GM21737 (cell line): ENCODE results near the gene LIPN.

Experiments used
- ATAC-seq: cut with Tn5 transposase; IDR thresholded peaks from one replicate; pipeline ENCODE4 v1.9.1; 2021; ENCODE audit warnings: mild to moderate bottlenecking, moderate library complexity; ENCODE audit not compliant: unreplicated experiment

LIPN gene

DNA sequence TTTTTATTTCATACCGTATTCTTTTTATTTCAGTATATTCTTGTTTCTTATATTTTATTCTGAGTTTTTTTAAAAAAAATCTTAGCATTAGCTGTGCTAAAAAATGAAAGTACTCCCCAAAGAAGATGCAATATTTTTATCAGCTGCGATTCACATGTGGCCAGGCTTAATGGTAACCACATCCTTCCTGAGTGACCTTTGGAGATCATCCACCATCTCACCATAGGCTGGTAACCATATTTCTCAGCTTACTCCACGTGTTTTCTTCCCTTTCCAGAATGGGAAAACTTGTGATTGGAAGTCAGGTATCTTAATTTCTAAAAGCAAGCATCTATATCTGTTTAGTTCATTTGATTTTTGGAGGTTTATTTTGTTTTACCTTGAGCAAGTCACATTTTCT lies 23.9 kb downstream of the LIPN start:
- no peak for ATAC-seq

DNA sequence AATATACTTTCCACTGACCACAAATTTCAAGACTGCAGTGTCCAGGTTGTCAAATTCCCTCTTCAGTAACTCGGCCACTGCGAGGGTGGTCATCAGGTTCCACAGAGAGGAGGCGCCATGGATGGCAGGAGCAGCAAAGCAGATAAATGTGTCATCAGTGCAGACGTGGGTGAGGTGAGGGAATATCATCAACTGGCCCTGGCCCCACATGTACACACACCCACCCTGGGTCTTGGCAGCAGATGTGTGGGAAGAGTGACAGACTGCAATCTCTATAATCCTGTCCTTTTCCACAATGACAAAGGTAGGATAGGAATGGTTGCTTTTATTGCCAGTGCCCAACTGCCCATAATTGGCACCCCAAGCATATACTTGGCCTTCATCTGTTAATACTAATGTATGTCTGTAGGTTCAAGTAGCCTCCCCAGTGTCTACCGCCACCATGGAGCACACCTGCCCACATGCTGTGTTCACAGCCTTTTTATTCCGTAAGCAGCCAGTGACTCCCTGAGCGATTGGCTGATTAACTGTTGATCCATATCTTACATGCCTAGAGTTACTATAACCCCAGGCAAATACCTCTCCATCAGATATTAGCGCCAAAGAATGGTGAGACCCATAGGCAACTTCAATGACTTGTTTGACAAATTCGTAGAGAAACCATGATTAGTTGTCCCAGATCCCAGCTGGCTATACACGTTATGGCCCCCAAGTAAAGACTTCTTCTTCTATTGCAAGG lies 26.4 kb downstream of the LIPN start:
- ATAC-seq, result no peak

DNA sequence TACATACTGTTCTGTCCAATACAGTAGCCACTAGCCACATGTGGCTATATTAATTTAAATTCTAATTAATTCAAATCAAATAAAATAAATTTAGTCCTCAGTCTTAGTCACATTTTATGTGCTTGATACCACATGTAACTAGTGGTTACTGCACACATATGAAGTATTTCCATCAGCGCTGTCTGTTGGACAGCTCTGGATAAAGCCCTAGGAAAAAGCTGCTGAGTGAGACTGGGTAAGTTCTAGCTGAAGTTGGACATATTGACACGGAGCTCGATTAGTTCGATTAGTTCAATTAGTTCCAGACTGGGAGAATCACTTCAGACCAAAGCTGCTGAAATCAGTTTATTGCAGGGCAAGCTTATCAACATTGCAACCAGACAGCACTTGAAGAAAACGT lies 27.6 kb downstream of the LIPN start:
- no peak for ATAC-seq

DNA sequence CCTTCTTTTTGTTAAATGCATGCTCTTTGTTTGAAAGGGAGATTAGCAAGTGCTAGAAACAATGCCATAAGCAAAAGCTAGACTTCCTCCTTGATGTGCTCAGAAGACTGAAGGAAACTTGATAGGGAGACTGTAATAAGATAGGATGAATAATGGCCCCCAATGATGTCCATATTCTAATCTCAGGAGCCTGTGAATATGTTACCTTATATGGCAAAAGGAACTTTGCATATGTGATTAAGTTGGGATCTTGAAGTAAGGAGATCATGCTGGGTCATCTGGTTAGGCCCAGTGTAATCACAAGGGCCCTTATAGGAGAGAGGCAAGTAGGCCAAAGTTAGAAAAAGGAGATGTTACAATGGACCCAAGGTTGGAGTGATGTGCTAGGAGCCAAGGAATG lies 29.1 kb downstream of the LIPN start:
- no peak for ATAC-seq

DNA sequence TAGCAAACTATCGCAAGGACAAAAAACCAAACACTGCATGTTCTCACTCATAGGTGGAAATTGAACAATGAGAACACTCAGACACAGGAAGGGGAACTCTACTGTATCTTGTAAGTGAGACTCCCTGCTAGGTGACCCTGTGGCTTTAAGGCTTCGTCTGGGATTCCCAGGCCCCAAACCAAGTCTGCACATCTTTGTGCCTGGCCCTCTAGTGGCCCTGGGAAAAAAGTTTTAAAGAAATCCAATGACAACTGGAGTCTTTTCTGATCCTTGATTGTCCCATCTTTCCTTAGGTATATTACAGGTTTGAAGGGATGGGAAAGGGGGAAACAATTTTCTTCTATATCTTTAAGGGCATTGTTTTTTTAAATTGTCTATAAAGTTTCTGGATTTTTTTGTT lies 32.1 kb downstream of the LIPN start:
- no peak for ATAC-seq

DNA sequence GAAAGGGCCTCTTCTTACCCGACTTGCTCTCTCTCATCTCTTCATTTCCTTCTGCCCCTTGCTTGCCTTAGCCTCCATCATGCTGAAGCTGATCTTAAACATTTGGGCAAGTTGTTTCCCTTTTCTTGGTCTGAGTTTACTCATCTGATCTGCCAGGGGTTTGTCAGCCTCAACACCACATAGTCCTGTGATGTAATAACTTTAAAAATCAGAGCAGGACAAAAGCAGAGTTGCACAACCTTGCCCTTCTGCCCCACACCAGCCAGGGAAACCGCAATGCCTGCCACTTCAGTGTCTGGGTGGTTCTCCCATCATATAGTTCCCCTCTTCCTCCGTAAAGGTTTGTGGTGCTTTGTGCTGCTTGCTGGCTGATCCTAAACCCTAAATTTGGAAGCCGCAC lies 32.8 kb downstream of the LIPN start:
- ATAC-seq, result no peak

DNA sequence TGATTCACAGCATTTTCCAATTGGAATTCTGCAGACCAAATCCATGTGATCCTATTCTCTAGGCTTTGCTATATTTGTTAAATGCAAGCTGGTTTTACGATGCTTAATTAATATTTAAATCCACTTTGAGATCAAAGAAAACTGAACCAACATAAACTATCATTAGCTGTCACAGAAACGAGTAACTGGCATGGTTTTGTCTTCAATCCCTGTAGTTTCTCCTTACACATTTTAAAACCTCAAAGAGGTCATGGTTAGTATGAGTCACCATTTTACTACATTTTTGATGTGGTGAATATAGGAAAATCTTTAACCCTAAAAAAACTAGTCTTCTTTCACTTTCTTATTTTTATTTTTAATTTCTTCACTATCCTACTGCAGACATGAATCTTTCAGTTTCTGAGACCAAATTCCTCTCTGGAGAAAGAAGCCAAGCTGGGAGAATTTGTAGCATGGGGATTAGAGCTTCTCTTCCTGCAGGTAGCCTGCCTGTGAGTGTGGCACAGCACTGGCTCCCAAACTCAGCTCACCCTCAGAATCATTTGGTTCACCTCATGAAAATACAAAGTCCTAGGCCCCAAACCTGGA lies 34.0 kb downstream of the LIPN start:
- no peak for ATAC-seq

DNA sequence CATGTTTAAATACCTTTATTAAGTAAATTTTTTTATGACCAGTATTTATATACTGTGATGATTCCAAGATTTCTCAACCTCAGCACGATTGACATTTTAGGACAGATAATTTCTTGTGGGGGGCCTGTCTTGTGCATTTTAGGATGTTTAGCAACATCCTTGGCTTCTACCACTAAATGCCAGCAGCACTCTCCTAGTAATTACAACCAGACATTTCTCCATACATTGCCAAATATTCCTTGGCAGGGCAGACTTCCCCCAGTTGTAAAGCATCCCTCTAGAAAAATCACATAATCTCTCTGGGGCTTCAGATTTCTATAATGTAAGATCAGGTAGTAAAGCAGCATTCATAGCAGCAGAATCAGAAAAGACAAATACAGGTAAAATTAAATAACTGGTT lies 34.9 kb downstream of the LIPN start:
- ATAC-seq, result no peak

DNA sequence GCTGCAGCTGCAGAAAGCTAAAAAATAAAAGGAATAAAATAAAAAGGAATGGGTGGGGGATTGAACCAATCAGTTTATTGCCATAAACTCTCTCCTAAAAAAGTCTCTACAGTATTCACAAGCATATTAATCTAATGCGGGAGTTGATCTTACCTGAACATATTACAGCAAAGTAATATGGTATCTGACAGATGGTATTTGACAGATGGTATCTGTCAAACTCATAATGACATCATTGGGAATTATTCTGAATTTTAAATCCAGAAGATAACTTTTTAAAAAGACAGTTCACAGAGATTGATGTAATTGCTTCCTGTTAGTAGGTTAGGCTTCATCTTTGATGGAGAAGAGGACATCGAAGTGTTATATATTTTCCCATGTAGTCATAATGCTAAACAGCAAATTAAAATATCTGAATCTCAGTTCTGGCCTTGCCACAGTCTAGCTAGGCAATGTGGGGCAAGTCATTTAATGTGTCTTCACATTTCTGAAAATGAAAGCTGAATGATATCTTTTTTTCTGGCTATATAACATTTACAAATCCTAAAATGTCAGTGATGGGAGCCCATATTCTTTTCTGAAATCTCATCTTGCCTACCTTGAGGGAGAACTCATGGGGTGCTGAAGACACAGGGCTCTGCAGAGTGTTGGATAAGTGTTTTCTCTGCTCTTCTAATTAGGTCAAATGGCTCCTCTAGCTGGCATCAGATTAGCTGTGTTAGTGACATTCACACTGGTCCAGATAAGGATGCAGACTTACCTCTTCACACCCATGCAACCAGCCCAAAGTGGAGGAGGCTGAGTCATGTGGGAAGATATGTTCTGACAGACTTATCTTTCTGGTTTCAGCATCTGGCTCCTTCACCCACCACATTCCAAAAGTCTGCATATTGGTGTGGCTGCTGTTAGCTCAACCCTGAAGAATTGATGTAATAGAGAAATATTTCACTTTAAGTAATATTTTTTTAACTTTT lies 40.6 kb downstream of the LIPN start:
- ATAC-seq, result no peak

DNA sequence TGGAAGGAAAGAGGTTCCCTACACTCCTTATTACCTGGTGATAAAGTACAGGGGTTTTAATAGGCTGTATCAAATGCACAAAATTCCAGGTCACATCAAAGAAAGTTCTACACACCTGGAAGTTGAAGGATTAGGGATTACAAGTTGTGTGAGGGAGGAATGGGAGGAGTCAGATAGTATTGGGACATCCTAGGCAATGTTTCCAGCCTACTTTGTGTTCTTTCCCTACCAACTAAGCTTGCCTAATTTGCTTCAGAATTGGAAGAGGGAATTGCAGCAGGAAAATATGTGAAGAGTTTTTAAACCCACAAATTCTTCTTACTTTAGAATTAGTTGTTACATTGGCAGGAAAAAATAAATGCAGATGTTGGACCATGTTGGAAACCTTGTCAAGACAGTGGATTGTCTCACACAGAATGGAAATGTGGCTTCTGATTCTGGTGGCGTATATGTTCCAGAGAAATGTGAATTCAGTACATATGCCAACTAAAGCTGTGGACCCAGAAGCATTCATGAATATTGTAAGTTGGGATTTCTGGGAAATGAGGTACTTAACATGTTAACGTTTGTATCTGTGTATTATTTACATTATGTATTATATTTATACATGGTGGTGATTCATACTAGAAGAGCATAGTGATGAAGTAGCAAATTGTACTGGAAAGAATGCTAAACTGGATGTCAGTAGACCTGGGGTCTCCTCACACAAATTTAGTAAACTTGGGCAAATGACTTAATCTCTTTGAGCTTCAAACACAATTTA lies 42.9 kb downstream of the LIPN start, which contains the start of gene LIPM:
TSS of gene LIPM (plus strand) at position 208 of the 763 bp plus-strand sequence. CDS start at position 375, 167 bp downstream.
- ATAC-seq, result no peak

DNA sequence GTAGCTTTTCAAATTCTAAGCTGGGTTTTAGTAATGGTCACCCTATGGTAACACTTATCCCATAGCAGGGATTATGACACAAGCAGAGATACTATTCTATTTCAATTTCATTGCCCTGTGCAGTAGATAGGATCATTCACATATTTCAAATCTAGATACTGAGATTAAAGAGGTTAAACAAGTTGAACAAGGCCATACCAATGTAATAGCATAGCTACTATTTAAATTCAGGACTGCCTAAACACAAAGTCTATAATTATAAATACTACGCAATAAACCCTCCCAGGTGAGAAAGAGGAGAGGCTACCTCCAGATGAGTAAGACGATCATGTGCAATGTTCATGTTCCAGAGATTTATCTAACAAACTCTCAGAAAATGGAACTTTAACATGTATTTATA lies 43.8 kb downstream of the LIPN start:
- no peak for ATAC-seq

DNA sequence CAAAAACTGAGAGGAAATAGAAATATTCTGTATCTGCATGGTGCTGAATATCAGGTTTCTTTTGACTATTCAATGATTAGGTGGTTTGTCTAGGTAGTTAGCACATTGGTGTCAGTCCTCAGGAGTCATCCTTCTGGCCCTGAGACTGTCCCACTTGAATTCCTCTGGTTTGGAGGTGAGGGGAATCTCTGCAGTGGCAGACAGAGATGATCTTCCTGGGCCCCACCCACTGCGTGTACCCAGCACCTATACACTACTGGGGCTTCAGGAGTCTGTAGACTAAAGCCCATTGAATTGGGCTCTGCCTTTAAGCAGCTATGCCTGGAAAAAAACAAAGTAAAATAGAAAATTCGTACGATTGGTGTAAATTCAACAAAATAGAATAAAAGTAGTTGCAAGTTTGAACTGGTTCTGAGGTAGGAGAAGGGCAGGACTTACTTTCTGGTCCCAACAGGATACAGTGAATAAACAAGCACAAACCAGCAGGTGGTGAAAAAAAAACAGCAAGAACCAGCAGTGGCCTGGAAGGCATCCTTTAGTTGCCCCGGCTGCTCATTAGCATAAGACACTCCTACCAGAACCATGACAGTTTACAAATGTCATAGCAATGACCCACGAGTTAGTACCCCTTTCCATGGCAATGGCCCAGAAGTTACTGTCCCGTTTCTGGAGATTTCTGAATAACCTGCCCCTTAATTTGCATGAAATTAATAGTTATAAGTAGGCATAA lies 44.4 kb downstream of the LIPN start:
- ATAC-seq, result no peak

DNA sequence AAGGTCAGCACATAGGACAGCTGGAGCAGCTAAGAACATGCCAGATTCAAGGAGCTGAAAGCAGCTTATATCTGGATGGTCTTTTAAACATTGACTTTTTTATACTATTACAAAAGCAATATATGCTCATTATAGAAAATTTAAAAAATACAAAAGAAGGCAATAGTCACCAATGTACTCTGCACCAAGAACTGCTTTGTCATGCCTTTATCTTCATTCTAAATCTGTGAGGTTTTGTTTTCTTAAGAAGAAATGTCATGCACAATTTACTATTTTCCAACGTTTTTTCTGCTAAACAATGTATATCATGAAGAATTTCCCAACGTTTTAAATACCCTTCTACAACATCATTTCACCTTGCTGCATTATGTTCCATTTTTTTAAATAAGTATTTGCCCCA lies 45.5 kb downstream of the LIPN start:
- no peak for ATAC-seq

DNA sequence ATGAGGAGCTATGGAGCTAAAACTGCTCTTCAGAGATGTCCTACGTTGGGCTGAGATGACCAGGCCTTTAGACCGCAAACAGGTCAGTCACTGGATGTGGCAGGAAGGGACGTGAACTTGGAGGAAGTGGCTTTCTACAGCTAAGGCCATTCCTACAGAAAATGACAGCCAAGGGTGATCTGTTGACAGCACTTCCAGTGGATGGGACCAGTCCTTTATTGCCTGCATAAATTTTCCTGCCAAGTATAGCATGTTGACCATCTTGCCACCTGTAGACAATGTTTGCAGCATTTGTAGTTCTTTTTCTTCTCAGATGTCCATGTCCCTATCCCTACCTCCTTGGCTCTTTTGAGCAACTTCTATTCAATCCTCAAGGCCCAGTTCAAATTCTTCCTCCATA lies 46.1 kb downstream of the LIPN start:
- ATAC-seq, result no peak

DNA sequence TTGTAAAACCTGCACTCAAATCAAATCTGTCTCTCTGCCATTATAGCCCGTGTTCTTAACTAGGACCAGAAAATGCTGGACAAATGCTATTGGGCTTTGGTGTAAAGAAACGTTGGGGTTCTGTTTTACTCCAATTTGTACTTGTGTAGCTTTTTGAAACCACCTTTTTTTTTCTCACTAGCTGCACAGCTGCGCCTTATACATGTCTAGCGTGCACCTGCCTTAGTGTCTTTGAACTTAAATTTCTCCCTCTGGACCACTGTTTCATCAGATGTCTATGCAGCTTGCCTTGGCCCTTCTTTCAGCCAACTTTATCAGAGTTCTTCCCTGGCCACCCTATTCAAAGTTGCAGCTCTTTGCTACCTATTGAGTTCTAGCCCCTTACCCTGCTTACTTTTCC lies 49.8 kb downstream of the LIPN start:
- no peak for ATAC-seq

DNA sequence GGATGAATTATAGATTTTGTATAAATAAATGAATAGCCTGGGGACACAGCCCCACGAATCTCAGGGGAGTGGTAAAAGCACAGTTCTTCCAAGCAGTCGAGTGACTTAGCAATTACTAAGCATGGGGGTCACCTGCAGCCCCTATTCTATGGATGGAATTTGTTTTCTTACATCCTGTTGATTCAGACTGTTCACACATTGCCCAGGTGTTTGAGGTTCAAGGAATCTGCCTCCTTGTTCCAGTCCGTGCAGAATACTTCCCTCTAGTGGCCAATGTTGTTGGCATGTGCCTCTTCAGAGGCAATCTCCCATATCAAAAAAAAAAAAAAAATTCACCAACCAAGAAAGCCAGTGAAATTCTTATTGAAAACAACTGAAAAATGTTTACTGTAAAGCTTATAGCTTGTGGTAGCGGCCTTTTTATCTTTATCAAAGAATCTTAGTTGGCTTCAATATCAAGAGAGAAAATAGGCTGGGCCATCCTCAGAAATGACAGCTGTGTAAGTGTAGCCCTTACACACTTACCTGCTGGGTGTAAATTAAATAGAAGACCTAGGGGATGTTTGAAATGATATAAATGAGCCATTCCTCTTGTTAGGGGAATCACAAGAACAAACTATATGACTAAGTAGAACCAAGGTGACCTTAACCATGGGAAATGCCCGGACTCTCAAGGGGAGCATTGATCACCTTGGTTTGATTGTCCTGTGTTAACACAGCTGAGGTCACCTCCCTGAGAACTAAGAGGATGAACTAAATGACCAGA lies 50.6 kb downstream of the LIPN start:
- no peak for ATAC-seq

DNA sequence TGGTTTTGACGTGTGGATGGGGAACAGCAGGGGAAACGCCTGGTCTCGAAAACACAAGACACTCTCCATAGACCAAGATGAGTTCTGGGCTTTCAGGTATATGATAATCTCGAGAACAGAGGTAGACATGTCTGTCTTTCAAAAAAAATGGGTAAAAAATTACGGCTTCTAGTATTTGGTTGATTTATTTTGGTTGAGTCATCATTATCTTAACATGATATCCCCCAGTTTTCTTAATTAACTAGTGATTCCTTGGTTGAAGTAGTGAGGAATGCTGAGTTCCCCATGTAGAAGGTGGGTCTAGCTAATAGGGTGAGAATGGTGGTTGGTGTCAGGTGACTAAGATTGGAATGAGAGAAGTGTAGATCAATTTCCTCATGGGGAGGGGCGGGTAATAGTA lies 53.4 kb downstream of the LIPN start:
- ATAC-seq, result no peak

DNA sequence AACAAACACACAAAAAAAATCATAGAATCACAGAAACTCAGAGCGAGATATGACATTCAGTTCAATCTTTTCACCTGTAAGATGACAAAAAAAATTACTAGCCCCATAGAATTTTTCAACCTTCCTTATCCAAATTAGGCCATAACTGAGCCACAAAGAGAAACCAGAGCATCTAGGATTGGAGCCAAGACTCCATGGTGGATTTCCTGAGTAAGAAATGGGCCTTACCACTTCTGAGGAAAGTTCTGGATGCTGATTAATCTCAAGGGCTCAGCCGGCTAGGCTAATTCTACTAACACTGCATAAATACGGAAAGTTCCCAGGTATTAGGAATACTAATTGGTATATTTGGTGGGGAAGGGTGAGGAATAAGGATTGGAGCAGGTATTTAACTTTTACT lies 59.5 kb downstream of the LIPN start:
- ATAC-seq, result no peak

DNA sequence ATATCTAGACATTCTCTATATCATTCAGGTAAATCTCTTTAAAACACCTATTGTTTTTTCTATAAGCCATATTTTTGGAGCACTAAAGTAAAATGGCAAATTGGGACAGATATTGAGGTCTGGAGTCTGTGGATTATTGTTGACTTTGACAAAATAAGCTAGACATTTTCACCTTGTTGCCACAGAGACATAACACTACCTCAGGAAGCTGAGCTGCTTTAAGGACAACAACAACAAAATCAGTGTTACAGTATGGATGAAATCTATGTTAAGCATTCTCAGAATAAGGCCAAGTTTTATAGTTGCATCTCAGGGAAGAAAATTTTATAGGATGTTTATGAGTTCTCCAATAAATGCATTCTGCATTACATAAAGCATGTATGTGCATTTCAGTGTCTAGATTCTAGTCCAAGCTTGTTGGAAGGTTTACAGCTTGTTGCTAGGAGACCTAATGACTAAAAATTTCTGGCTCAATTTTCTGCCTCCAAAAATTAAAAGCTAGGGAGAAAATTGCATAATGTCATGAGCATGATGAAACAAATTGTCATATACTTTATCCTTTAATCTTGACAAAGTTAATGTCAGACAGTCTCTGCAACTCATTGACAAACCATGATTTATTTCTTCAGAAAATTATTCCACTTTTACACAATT lies 61.1 kb downstream of the LIPN start:
- no peak for ATAC-seq
